Keratinocyte (primary cell): ENCODE measurements around the gene RAB3IL1. TPM values are rescaled to one million over a fixed set of nuclear protein-coding genes. Genes with fewer than 3 reads are reported as not detected.

ENCODE experiments used
- DNase-seq: peaks from one replicate; pipeline ENCODE4 v3.0.0-alpha.2; 2011; ENCODE audit warnings: low read depth, missing footprints, low spot score
- FAIRE-seq: peaks from 2 replicates; lab custom pipeline; 2011; peaks lifted over from hg19 to GRCh38; lab: Jason Lieb, UNC
- H2AFZ ChIP-seq: 2 replicates; pipeline ENCODE4 v1.6.0; 2012; ENCODE audit warnings: low read length, control low read depth, inconsistent platforms; ENCODE audit not compliant: control insufficient read depth
- H3K27ac ChIP-seq: 2 replicates; pipeline ENCODE4 v1.5.1; 2011; ENCODE audit warnings: low read length; ENCODE audit not compliant: control insufficient read depth, insufficient read depth
- H3K27me3 ChIP-seq: 3 replicates; pipeline ENCODE4 v1.6.0; 2011; ENCODE audit warnings: low read length; ENCODE audit not compliant: control insufficient read depth, insufficient read depth; ENCODE audit errors: extremely low read depth
- H3K36me3 ChIP-seq, 2 experiments: 2 replicates in 1 of 2; 3 replicates in 1 of 2; pipeline ENCODE4 v1.5.1; 2011; ENCODE audit warnings: low read length in 2 of 2, mild to moderate bottlenecking in 1 of 2; ENCODE audit not compliant: control insufficient read depth in 2 of 2, insufficient read depth in 2 of 2; ENCODE audit errors: extremely low read depth in 1 of 2
- H3K4me1 ChIP-seq: 3 replicates; pipeline ENCODE4 v1.5.1; 2011; ENCODE audit warnings: low read length; ENCODE audit not compliant: control insufficient read depth, insufficient read depth; ENCODE audit errors: extremely low read depth
- H3K4me2 ChIP-seq: 3 replicates; pipeline ENCODE4 v1.6.0; 2011; ENCODE audit warnings: low read depth, low read length; ENCODE audit not compliant: control insufficient read depth, insufficient read depth; ENCODE audit errors: extremely low read depth
- H3K4me3 ChIP-seq, 3 experiments: fragments of 200-600 bp in 1 of 3; sonication (generic) in 1 of 3; 2 replicates in 2 of 3; 3 replicates in 1 of 3; pipeline ENCODE4 v1.5.1; 2011 to 2016; ENCODE audit warnings: low read length in 3 of 3, mild to moderate bottlenecking in 3 of 3, control low read depth in 2 of 3, inconsistent platforms in 1 of 3, low read depth in 1 of 3, mixed read lengths in 1 of 3, mixed run types in 1 of 3, moderate library complexity in 1 of 3; ENCODE audit not compliant: control insufficient read depth in 2 of 3, insufficient read depth in 2 of 3; ENCODE audit errors: extremely low read depth in 1 of 3
- H3K79me2 ChIP-seq: 2 replicates; pipeline ENCODE4 v1.6.0; 2012; ENCODE audit warnings: low read length; ENCODE audit not compliant: control insufficient read depth, insufficient read depth
- H3K9ac ChIP-seq: 3 replicates; pipeline ENCODE4 v1.6.0; 2011; ENCODE audit warnings: low read length; ENCODE audit not compliant: control insufficient read depth, insufficient read depth; ENCODE audit errors: extremely low read depth
- H3K9me1 ChIP-seq: 3 replicates; pipeline ENCODE4 v1.6.0; 2011; ENCODE audit warnings: low read length; ENCODE audit not compliant: control insufficient read depth, insufficient read depth; ENCODE audit errors: extremely low read depth
- H3K9me3 ChIP-seq: 2 replicates; pipeline ENCODE4 v1.5.1; 2012; ENCODE audit warnings: low read depth, low read length; ENCODE audit not compliant: control insufficient read depth
- H4K20me1 ChIP-seq: 3 replicates; pipeline ENCODE4 v1.6.0; 2011; ENCODE audit warnings: low read length; ENCODE audit not compliant: control insufficient read depth, insufficient read depth; ENCODE audit errors: extremely low read depth
- CTCF ChIP-seq, 3 experiments: IDR thresholded peaks in 1 of 3; conservative IDR thresholded peaks in 1 of 3; optimal IDR thresholded peaks in 1 of 3; 2 replicates in 2 of 3; 3 replicates in 1 of 3; pipeline versions ENCODE3 to v1.5.1; 2011; ENCODE audit warnings: low read length in 3 of 3, mild to moderate bottlenecking in 3 of 3, moderate library complexity in 2 of 3, control low read depth in 1 of 3, inconsistent platforms in 1 of 3; ENCODE audit not compliant: insufficient read depth in 2 of 3; ENCODE audit errors: extremely low read depth in 1 of 3
- EZH2 ChIP-seq: IDR thresholded peaks from one replicate; pipeline ENCODE4 v1.6.1; 2012; ENCODE audit warnings: inconsistent platforms, mild to moderate bottlenecking, low read length, moderate library complexity
- dilution Hi-C: fragments of 300-500 bp; cut with MboI; formaldehyde crosslinking; loops from one replicate; pipeline ENCODE4 v1.7.0; 2020; ENCODE audit warnings: low sequenced_read_pairs; ENCODE audit not compliant: extremely low pct_ligation_motif_present
- polyA plus RNA-seq, 5 experiments: library from polyadenylated mRNA; depleted of rRNA in 3 of 5; stranded (reverse) in 3 of 5; stranded (forward) in 1 of 5; unstranded in 1 of 5; fragments of >200 nt; gene quantifications; 1 replicate in 1 of 5; 2 replicates in 3 of 5; 3 replicates in 1 of 5; pipeline versions ENCODE4 v1.2.1 to v1.2.3, GENCODE V29; 2011 to 2012; ENCODE audit warnings: missing spikeins in 2 of 5, low read depth in 1 of 5, low replicate concordance in 1 of 5

Gene RAB3IL1
- polyA plus RNA-seq, 1 donor (not counting 4 experiments of a cell fraction or from before 2014, with no cell fraction given) = 0.31 TPM

- FAIRE-seq = no peak
- Histone ChIP-seq H3K27ac (no peak overlapping the region), H3K4me2 (no peak overlapping the region)
Observed at GRCh38 chr11:61923166-61924063, 6.0 kb upstream of the RAB3IL1 start.

GRCh38 chr11:61922539-61922938 lies 5.2 kb upstream of the RAB3IL1 start:
- no peaks in the 10 kb centered on the region for H3K4me1 ChIP-seq
- no peak for DNase-seq
- no peaks in the 10 kb centered on the region for H3K9me3 ChIP-seq
- peaks cover 51% of the 10 kb centered on the region for H3K27me3 ChIP-seq
- no peak overlapping the region for H3K9ac ChIP-seq
- no peak for FAIRE-seq
- no peak overlapping the region for H3K27ac ChIP-seq
- H3K9me1 ChIP-seq = no peaks in the 10 kb centered on the region
- no peaks in the 10 kb centered on the region for H3K79me2 ChIP-seq
- H4K20me1 ChIP-seq = no peaks in the 10 kb centered on the region
- H3K4me2 ChIP-seq = no peak overlapping the region
- H3K36me3 ChIP-seq = no peaks in the 10 kb centered on the region
- dilution Hi-C loops = loop anchor here (25.0 kb wide), 1 partner anchor 165 kb away; no protein-coding TSS in a partner anchor
- H2AFZ ChIP-seq = no peak overlapping the region
- H3K4me3 ChIP-seq = no peak overlapping the region
- no peak for TF ChIP-seq EZH2
- no peak for TF ChIP-seq CTCF (optimal IDR thresholded peaks at IDR 0.05 in 1 of 3, IDR thresholded peaks at IDR 0.05 in 1 of 3, conservative IDR thresholded peaks at IDR 0.05 in 1 of 3; ENCODE audit: extremely low read depth in 1 of 3, insufficient read depth in 2 of 3, low read length in 3 of 3)

More at GRCh38 chr11:61923166-61924063, 6.0 kb upstream of the RAB3IL1 start:
- Histone ChIP-seq H3K9me1 (no peaks in the 10 kb centered on the region), H3K9me3 (no peaks in the 10 kb centered on the region), H3K79me2 (no peaks in the 10 kb centered on the region), H3K9ac (no peak overlapping the region), H3K27me3 (peaks cover 43% of the 10 kb centered on the region), H4K20me1 (no peaks in the 10 kb centered on the region), H2AFZ (no peak overlapping the region), H3K4me3 (no peak overlapping the region), H3K4me1 (no peaks in the 10 kb centered on the region), H3K36me3 (no peaks in the 10 kb centered on the region)
- DNase-seq = no peak
- dilution Hi-C loops = loop anchor here (25.0 kb wide), 1 partner anchor 164 kb away; no protein-coding TSS in a partner anchor
- TF ChIP-seq EZH2 (no peak), CTCF (optimal IDR thresholded peaks at IDR 0.05 in 1 of 3, IDR thresholded peaks at IDR 0.05 in 1 of 3, conservative IDR thresholded peaks at IDR 0.05 in 1 of 3; ENCODE audit: extremely low read depth in 1 of 3, insufficient read depth in 2 of 3, low read length in 3 of 3) (no peak)
